Measurements from ENCODE around the gene FADS6. TPM values are rescaled to one million over a fixed set of nuclear protein-coding genes. Genes with fewer than 3 reads are reported as not detected.

The FADS6 gene
- polyA plus RNA-seq, 1 of the 3 experiments (the other 2 are of a cell fraction): not detected

GRCh38 chr17:74836691-74837467 is 56.6 kb downstream of the FADS6 start:
- Histone ChIP-seq H2AFZ (ENCODE audit: low read depth) (no peak overlapping the region), H3K9ac (no peak overlapping the region), H3K4me1 (ENCODE audit: control insufficient read depth in 1 of 2, insufficient read depth in 2 of 2, low read depth in 1 of 2, low read length in 1 of 2) (peaks cover 12 to 14% of the 10 kb centered on the region in 2 experiments; a peak in 3 of 4 replicates), H3K36me3 (replicated peaks in 1 of 2; ENCODE audit: control insufficient read depth in 1 of 2, insufficient read depth in 2 of 2, low read length in 1 of 2) (peaks cover 0 to 16% of the 10 kb centered on the region in 2 experiments), H3K4me3 (ENCODE audit: low read depth in 2 of 2, low read length in 1 of 2) (no peak overlapping the region), H3F3A (replicated peaks; ENCODE audit: insufficient read depth) (peaks cover 3% of the 10 kb centered on the region), H3K9me3 (no peaks in the 10 kb centered on the region), H3K27me3 (ENCODE audit: insufficient read depth) (no peaks in the 10 kb centered on the region), H3K4me2 (no peak overlapping the region), H4K20me1 (ENCODE audit: insufficient read depth) (0 out of 2 replicates have a peak, but pooled peaks cover 3% of the 10 kb centered on the region), H3K79me2 (ENCODE audit: insufficient read depth) (no peaks in the 10 kb centered on the region), H3K27ac (ENCODE audit: low read depth in 2 of 2, low read length in 1 of 2) (no peak overlapping the region), H3K9me2 (no peaks in the 10 kb centered on the region)
- POLR2A ChIA-PET: no interaction called here
- CTCF ChIA-PET: interaction anchor here (47.7 to 98.1 kb wide), 2 partner anchors 19 to 23 kb away, joined by 3869 read pairs; partner anchors contain the start of genes FDXR, GRIN2C and NAT9
- peak; percentile 36 for DNase-seq
- 91% methylated on average over 15 of the region's 19 CpGs for WGBS (ENCODE audit: low lambda C conversion rate)
- TF ChIP-seq PBX3 (IDR thresholded peaks at IDR 0.05) (no peak), NRF1 (IDR thresholded peaks at IDR 0.05; ENCODE audit: low read depth, low read length) (no peak), ZBTB33 (IDR thresholded peaks at IDR 0.05; ENCODE audit: borderline replicate concordance, low read depth) (no peak), REST (IDR thresholded peaks at IDR 0.05; ENCODE audit: low read depth, low read length) (no peak), RXRA (IDR thresholded peaks at IDR 0.05; ENCODE audit: borderline replicate concordance, low read depth) (no peak), FOXM1 (IDR thresholded peaks at IDR 0.05; ENCODE audit: low read depth) (no peak), USF2 (IDR thresholded peaks at IDR 0.05; ENCODE audit: borderline replicate concordance, low read depth, low read length) (no peak), TAF1 (IDR thresholded peaks at IDR 0.05; ENCODE audit: borderline replicate concordance, low read depth, low read length) (no peak), MAX (IDR thresholded peaks at IDR 0.05; ENCODE audit: low read depth) (no peak), FOSL2 (IDR thresholded peaks at IDR 0.05; ENCODE audit: borderline replicate concordance, low read depth) (no peak), ELF1 (IDR thresholded peaks at IDR 0.05) (no peak), CTCF (IDR thresholded peaks at IDR 0.05) (no peak)
